Fibroblast of lung (primary cell): ENCODE measurements around the gene CDKL5.

Experiments used
- CTCF ChIP-seq, 2 donors: IDR thresholded peaks in 1 of 2; conservative IDR thresholded peaks in 1 of 2; 1 replicate in 1 of 2; 2 replicates in 1 of 2; pipeline ENCODE4 v1.5.1; 2011 to 2012; ENCODE audit warnings: low read length in 2 of 2, control low read depth in 1 of 2, inconsistent platforms in 1 of 2, low read depth in 1 of 2, mild to moderate bottlenecking in 1 of 2
- EZH2 ChIP-seq: IDR thresholded peaks from 2 replicates; pipeline ENCODE4 v1.5.1; 2012; ENCODE audit warnings: low read length, control low read depth, mild to moderate bottlenecking; ENCODE audit errors: missing control alignments

DNA sequence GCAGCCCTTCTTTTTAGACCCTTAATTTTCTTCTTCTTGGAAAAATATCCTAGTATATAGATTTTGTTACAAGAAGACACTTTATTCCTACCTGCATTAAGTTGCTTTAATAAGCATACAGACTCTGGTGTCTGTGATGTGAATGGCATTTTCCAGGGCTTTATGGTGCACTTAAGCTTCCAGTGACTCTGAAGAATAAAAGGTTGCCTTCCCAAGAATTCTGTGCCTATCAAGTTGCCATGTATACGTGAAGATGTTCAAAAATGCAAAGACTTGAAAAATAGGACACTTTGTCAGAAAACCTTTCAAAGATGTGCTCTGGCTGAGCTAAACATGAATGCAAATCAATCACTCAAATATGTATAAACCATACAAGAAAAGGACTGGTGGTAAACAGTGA lies 135.6 kb downstream of the CDKL5 start:
- TF ChIP-seq CTCF (conservative IDR thresholded peaks at IDR 0.05 in 1 of 2, IDR thresholded peaks at IDR 0.05 in 1 of 2; ENCODE audit: low read depth in 1 of 2, low read length in 2 of 2), result no peak
- no peak for TF ChIP-seq EZH2
